ENCODE measurements around the gene MTX3. TPM values are rescaled to one million over a fixed set of nuclear protein-coding genes. Genes with fewer than 3 reads are reported as not detected.

The MTX3 gene
- total and polyA plus RNA-seq, 4 experiments from 2014 or later = 2.4 to 22.9 (median 12.7) TPM

DNA sequence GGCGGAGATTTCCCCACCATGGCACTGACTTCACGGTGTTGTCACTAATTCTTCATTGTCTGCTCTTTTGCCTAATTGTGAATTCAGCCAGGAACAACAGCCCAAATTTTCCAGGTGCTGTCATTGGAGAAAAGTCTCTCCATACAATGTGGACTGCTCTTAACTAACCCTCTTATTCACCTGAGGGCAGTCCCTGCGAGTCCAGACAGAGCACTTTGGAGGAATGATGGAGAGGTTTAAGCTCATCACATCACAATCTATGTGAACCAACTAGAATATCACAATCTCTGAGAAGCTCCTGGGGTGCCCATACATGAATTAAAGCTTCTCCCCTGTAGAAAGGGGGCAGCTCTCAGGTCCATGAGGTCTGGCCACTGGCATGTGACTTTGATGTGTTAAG is 56.4 kb downstream of the MTX3 start:
- Mint-ChIP-seq H3K4me1 (peaks cover 0 to 6% (median 0%) of the 10 kb centered on the region in 4 donors), H3K27me3 (peaks cover 1 to 3% of the 10 kb centered on the region in 2 donors), H3K9me3 (peaks cover 0 to 5% (median 0%) of the 10 kb centered on the region in 8 donors), H3K27ac (no peak overlapping the region), H3K4me3 (no peak overlapping the region), H3K36me3 (peaks cover 0 to 7% of the 10 kb centered on the region in 2 donors)
- DNase-seq = no peak
- ChIA-PET POLR2A (ENCODE audit: partially characterized antibody) (no interaction called here), CTCF (ENCODE audit: partially characterized antibody) (no interaction called here)
- intact Hi-C loops (cut with micrococcal nuclease) = no loop called here
- no peaks in the 10 kb centered on the region for H3K9me3 ChIP-seq (ENCODE audit: control insufficient read depth in 1 of 2, low read length in 2 of 2)
- H3K27ac ChIP-seq (ENCODE audit: low read depth, low read length) = no peak overlapping the region
- H3K4me1 ChIP-seq (ENCODE audit: insufficient read depth, low read length) = no peaks in the 10 kb centered on the region
- H3K27me3 ChIP-seq (ENCODE audit: insufficient read depth, low read length) = no peaks in the 10 kb centered on the region
- H3K36me3 ChIP-seq (ENCODE audit: insufficient read depth, low read length) = no peaks in the 10 kb centered on the region
- no peak overlapping the region for H3K4me3 ChIP-seq (ENCODE audit: low read length in 2 of 2)

DNA sequence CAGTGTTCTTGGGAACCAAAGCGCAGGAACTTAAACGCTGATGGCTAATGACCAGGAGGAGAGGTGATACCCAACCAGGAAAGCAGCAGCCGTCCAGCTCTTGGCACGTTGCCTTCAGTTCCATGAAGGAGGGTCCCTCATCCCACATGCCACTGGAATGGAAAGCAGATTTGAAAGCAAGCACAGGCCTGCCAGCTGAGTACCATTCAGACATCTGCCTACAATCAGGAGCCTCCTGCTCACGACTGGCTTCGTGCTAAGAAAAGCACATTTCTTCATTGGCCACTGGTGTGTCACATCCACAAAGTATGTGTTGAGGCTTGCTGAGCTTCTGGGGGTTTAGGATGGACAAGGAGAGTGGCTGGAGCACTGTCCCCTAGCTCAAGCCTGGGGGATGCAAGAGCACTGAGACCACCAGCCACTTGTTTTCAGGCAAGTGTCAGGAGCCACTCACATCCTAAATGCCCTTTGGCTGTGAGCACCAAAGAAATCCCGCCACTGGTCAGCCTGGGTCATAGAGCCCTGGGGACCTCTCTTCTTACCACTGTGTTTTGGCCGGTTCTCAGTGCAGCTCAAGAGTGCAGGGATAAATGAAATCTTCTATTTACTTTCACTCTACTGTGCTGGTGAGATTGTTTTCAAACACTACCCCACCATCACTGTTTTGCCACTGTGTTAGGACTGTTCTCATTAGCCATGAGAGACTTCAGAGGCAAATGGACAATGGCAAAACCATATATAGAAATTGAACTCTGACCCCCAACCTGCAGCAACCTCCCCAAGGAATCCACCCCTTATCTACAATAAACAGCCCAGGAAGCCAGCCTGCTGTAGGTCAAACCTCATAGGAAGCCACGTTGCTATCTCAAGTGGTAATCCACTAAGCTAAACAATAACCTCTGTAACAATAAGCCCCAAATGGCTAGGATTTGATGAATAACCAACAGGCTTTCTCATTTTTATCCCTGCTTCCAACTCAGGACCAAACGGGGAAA is 58.3 kb downstream of the MTX3 start:
- Histone ChIP-seq H3K27ac (ENCODE audit: low read depth, low read length) (no peak overlapping the region), H3K4me3 (ENCODE audit: low read length in 2 of 2) (no peak overlapping the region), H3K4me1 (ENCODE audit: insufficient read depth, low read length) (no peaks in the 10 kb centered on the region), H3K36me3 (ENCODE audit: insufficient read depth, low read length) (no peaks in the 10 kb centered on the region), H3K9me3 (ENCODE audit: control insufficient read depth in 1 of 2, low read length in 2 of 2) (no peaks in the 10 kb centered on the region), H3K27me3 (ENCODE audit: insufficient read depth, low read length) (no peaks in the 10 kb centered on the region)
- Mint-ChIP-seq H3K27me3 (peaks cover 1 to 4% of the 10 kb centered on the region in 2 donors), H3K27ac (no peak overlapping the region), H3K4me3 (no peak overlapping the region), H3K4me1 (no peaks in the 10 kb centered on the region), H3K9me3 (peaks cover 0 to 5% (median 0%) of the 10 kb centered on the region in 8 donors), H3K36me3 (peaks cover 0 to 7% of the 10 kb centered on the region in 2 donors)
- DNase-seq = no peak
- CTCF ChIA-PET (ENCODE audit: partially characterized antibody) = no interaction called here
- intact Hi-C loops (cut with micrococcal nuclease) = no loop called here
- POLR2A ChIA-PET (ENCODE audit: partially characterized antibody) = no interaction called here

DNA sequence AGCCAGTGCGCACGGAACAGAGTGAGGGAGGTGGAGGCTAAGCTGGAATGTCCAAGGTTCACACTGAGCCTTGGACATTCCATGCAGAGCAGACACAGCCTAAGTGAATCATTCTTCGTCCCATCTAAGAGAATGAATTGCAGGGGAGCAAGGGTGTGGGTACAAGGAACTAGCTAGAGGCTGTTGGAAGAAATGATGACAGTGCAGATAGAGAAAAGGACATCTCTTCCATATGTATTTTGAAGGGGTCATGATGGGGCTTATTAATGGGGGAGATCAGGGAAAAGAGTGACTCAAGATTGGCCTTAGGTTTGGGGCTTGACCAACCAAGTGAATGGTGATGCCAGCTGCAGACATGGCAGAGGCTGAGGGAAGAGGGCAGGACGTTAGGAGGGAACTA is 59.2 kb downstream of the MTX3 start:
- H3K9me3 ChIP-seq (ENCODE audit: control insufficient read depth in 1 of 2, low read length in 2 of 2) = no peaks in the 10 kb centered on the region
- H3K27me3 Mint-ChIP-seq = peaks cover under 1 to 3% of the 10 kb centered on the region in 2 donors

DNA sequence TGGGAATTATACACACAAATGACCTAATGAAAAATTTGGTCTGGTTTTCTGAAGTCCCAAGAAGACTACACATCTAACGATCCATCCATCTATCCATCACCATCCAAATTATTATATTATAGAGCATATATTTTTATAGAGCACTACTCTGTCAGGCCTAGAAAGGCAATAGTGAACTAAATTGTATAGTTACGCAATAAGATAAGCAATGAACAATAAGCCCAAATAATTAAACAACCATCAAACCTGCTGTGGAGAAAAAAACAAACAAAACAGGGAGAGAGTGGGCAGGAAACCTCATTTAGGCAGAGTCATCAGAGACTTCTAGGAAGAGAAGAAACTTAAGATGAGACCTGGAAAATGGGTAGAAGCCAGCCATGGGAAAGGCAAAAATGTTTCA is 59.7 kb downstream of the MTX3 start:
- Histone ChIP-seq H3K36me3 (ENCODE audit: insufficient read depth, low read length) (no peaks in the 10 kb centered on the region), H3K9me3 (ENCODE audit: control insufficient read depth in 1 of 2, low read length in 2 of 2) (no peaks in the 10 kb centered on the region), H3K27me3 (ENCODE audit: insufficient read depth, low read length) (no peaks in the 10 kb centered on the region), H3K4me1 (ENCODE audit: insufficient read depth, low read length) (no peaks in the 10 kb centered on the region), H3K27ac (ENCODE audit: low read depth, low read length) (no peak overlapping the region), H3K4me3 (ENCODE audit: low read length in 2 of 2) (no peak overlapping the region)
- H3K4me1 Mint-ChIP-seq = no peaks in the 10 kb centered on the region
- no peak for DNase-seq
- ChIA-PET CTCF (ENCODE audit: partially characterized antibody) (no interaction called here), POLR2A (ENCODE audit: partially characterized antibody) (no interaction called here)
- H3K9me3 Mint-ChIP-seq = peaks cover 0 to 5% (median 0%) of the 10 kb centered on the region in 8 donors
- H3K27me3 Mint-ChIP-seq = peaks cover 0 to 5% of the 10 kb centered on the region in 2 donors
- no peak overlapping the region for H3K4me3 Mint-ChIP-seq
- H3K27ac Mint-ChIP-seq = no peak overlapping the region
- intact Hi-C loops (cut with micrococcal nuclease) = no loop called here
- H3K36me3 Mint-ChIP-seq = no peaks in the 10 kb centered on the region

More for the DNA sequence above, 59.2 kb downstream of the MTX3 start:
- H3K4me3 Mint-ChIP-seq = no peak overlapping the region
- H3K9me3 Mint-ChIP-seq = peaks cover 0 to 5% (median 0%) of the 10 kb centered on the region in 8 donors
- H3K36me3 ChIP-seq (ENCODE audit: insufficient read depth, low read length) = no peaks in the 10 kb centered on the region
- DNase-seq = no peak
- no peak overlapping the region for H3K27ac Mint-ChIP-seq
- no peak overlapping the region for H3K27ac ChIP-seq (ENCODE audit: low read depth, low read length)
- ChIA-PET CTCF (ENCODE audit: partially characterized antibody) (no interaction called here), POLR2A (ENCODE audit: partially characterized antibody) (no interaction called here)
- no peaks in the 10 kb centered on the region for H3K27me3 ChIP-seq (ENCODE audit: insufficient read depth, low read length)
- intact Hi-C loops (cut with micrococcal nuclease) = no loop called here
- no peak overlapping the region for H3K4me3 ChIP-seq (ENCODE audit: low read length in 2 of 2)
- peaks cover 0 to 3% of the 10 kb centered on the region in 2 donors for H3K36me3 Mint-ChIP-seq
- H3K4me1 ChIP-seq (ENCODE audit: insufficient read depth, low read length) = no peaks in the 10 kb centered on the region
- no peaks in the 10 kb centered on the region for H3K4me1 Mint-ChIP-seq

DNA sequence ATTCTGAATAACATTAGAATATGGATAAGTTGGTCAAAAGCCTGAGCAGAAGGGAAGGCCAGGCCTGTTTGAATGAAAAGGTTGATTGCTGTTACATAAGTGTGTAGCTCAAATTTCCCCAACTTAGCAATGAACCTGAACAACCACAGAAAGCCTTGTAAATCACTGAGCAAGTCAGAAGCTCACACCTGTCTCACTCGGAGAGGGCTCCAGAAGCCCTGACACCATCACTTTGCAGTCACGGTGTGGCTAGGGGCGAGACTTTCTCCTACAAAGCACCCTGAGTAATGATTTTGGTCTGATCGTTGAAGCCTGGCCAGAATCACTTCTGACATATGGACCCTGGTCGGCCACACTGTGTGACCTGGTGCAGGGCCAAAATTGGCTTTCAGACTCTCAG is 62.0 kb downstream of the MTX3 start:
- Histone ChIP-seq H3K36me3 (ENCODE audit: insufficient read depth, low read length) (no peaks in the 10 kb centered on the region), H3K4me1 (ENCODE audit: insufficient read depth, low read length) (no peaks in the 10 kb centered on the region), H3K27me3 (ENCODE audit: insufficient read depth, low read length) (no peaks in the 10 kb centered on the region), H3K9me3 (ENCODE audit: control insufficient read depth in 1 of 2, low read length in 2 of 2) (no peaks in the 10 kb centered on the region), H3K4me3 (ENCODE audit: low read length in 2 of 2) (no peak overlapping the region), H3K27ac (ENCODE audit: low read depth, low read length) (no peak overlapping the region)
- H3K36me3 Mint-ChIP-seq = no peaks in the 10 kb centered on the region
- no peak overlapping the region for H3K4me3 Mint-ChIP-seq
- no peaks in the 10 kb centered on the region for H3K4me1 Mint-ChIP-seq
- peaks cover 1 to 5% of the 10 kb centered on the region in 2 donors for H3K27me3 Mint-ChIP-seq
- DNase-seq = no peak
- peaks cover 0 to 5% (median 0%) of the 10 kb centered on the region in 8 donors for H3K9me3 Mint-ChIP-seq
- no peak overlapping the region for H3K27ac Mint-ChIP-seq
- ChIA-PET CTCF (ENCODE audit: partially characterized antibody) (no interaction called here), POLR2A (ENCODE audit: partially characterized antibody) (no interaction called here)
- intact Hi-C loops (cut with micrococcal nuclease) = no loop called here

Other genes with a start within 250 kb of the MTX3 start
- gene THBS4, start 44.1 kb upstream of the MTX3 start, total RNA-seq = under 1 TPM; 0.29 to 0.47 TPM
- gene THBS4, start 44.1 kb upstream of the MTX3 start, polyA plus RNA-seq = under 1 TPM in 1 of 2 donors, not detected in 1; 0.56 TPM